HG03521 (cell line): ENCODE results near the gene HNRNPC.
"Not testable (repeated sequence)": the region's sequence is repeated elsewhere in the genome, so short reads cannot be mapped to it uniquely, and the experiment has no call there.

Experiments used
- ATAC-seq: cut with Tn5 transposase; IDR thresholded peaks from one replicate; pipeline ENCODE4 v1.9.1; 2021; ENCODE audit warnings: mild to moderate bottlenecking, moderate library complexity; ENCODE audit not compliant: unreplicated experiment

The HNRNPC gene

GRCh38 chr14:21269252-21270046 is at the start of gene HNRNPC:
Gene HNRNPC, minus strand, starts transcription at chr14:21269442. Its CDS starts 35,249 bp downstream, at chr14:21234193.
- ATAC-seq = peak; percentile 93

GRCh38 chr14:21317398-21317797 is 48.2 kb upstream of the HNRNPC start:
- ATAC-seq = no peak

- ATAC-seq = no peak
Measured at GRCh38 chr14:21313512-21313911, 44.3 kb upstream of the HNRNPC start.

- ATAC-seq = no peak
Measured at GRCh38 chr14:21311614-21312013, 42.4 kb upstream of the HNRNPC start.

GRCh38 chr14:21309956-21310355 is 40.7 kb upstream of the HNRNPC start:
- no peak for ATAC-seq

DNA sequence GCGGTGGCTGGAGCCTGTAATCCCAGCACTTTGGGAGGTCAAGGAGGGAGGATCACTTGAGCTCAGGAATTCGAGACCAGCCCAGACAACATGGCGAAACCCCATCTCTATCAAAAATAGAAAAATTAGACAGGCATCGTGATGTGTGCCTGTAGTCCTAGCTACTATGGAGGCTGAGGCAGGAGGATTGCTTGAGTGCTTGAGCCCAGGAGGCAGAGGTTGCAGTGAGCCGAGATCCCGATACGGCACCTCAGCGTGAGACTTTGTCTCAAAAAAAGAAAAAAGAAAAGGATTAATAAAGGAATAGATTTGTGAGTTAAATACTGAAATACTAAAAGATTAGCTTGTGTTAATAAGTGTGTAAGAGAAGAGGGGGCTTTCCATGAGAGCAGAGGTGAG is 40.0 kb upstream of the HNRNPC start:
- ATAC-seq = no peak

DNA sequence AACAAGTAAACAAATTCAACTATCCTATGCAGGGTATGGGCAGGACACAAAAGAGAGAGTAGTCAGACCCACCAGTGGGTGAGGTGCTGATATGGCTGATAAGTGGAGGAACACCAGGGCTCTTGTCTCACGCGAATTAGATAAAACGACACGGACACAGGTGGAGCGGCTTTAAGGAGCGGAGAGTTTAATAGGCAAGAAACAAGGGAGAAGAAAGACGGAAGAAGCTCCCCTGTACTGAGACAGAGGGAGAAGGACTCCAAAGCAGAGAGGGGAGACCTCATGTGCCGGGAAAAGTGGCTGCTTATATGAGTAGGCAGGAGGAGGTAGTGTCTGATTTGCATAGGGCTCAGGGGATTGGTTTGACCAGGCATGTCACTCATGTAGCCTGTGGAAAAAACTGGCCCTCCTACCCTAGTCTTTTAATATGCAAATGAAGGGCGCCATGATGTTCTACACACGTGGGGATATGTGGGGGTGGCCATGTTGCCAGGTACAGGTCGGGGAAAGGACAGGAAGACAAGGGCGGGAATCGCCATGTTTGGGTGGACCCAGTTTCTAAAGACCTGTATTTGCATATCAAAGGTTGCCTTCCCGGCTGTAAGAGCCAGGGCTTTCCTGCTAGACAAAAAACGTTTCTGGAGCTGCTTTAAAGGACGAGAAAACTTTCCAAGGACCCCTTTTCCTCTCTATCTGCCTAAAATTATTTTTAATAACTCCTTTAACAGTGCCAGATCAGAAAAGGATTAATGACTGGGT is 39.4 kb upstream of the HNRNPC start:
- peak; percentile 67 for ATAC-seq

- no peak for ATAC-seq
Measured at GRCh38 chr14:21308132-21308478, 38.9 kb upstream of the HNRNPC start.

- ATAC-seq = no peak
Measured at GRCh38 chr14:21307637-21308036, 38.4 kb upstream of the HNRNPC start.

GRCh38 chr14:21302836-21303140 is 33.5 kb upstream of the HNRNPC start:
- not testable (repeated sequence) for ATAC-seq

GRCh38 chr14:21302013-21302835 is 33.0 kb upstream of the HNRNPC start:
- no peak for ATAC-seq

- no peak for ATAC-seq
Measured at GRCh38 chr14:21300892-21301291, 31.6 kb upstream of the HNRNPC start.

GRCh38 chr14:21299562-21300130 is 30.4 kb upstream of the HNRNPC start:
- no peak for ATAC-seq

DNA sequence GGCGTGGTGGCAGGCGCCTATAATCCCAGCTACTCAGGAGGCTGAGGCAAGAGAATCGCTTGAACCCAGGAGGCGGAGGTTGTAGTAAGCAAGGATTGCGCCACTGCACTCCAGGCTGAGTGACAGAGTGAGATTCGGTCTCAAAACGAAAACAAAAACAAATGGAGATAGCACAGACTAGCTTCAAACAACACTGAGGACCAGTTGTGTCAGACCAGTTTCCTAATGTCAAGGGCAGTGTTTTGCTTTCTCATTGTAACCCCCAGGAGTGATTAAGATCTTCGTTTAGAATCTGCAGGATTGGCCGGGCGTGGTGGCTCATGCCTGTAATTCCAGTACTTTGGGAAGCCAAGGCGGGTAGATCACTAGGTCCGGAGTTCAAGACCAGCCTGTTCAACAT is 29.1 kb upstream of the HNRNPC start:
- no peak for ATAC-seq

DNA sequence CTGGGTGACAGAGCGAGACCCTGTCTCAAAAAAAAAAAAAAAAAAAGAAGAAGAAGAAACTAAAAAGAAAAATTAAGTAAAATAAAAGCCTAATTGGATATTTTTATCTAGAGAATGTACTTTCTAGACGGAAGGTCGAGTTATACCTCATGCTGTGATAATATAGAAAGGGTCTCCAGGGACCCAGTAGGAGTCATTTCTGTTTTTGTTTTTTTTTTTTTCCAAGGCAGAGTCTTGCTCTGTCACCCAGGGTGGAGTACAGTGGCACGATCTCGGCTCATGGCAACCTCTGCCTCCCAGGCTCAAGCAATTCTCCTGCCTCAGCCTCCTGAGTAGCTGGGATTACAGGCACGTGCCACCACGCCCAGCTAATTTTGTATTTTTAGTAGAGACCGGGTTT is 24.8 kb upstream of the HNRNPC start:
- not testable (repeated sequence) for ATAC-seq

DNA sequence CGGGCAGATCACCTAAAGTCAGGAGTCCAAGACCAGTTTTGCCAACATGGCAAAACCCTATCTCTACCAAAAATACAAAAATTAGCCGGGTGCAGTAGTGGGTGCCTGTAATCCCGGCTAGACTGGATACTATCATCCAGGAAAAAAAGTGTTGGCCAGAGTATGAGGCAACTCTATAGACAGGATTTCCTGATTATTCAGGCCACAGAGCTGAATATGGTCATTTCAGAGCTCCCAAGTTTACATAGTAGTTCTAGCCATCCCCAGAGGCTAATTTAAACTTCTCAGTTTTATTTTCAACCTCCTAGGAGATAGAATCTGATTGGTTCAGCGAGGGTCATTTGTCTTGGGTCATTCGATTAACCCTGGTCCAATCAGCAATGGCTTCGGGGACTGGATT is 17.9 kb upstream of the HNRNPC start:
- no peak for ATAC-seq

GRCh38 chr14:21286516-21286915 is 17.3 kb upstream of the HNRNPC start:
- ATAC-seq = not testable (repeated sequence)

DNA sequence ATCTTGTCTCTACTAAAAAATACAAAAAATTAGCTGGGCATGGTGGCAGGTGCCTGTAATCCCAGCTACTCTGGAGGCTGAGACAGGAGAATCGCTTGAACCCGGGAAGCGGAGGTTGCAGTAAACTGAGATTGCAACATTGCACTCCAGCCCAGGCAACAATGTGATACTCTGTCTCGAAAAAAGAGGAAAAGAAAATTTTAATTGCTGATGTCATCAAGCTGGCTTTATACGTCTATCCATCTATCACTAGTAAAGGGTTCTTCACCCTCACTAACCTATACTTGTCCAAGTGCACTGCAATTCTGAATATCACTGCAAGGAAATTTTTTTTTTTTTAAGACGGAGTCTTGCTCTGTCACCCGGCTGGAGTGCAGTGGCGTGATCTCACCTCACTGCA is 12.7 kb upstream of the HNRNPC start:
- not testable (repeated sequence) for ATAC-seq

GRCh38 chr14:21279783-21280182 is 10.5 kb upstream of the HNRNPC start, which contains the start of gene RPGRIP1:
Gene RPGRIP1, plus strand, starts transcription at chr14:21280083. Its CDS starts 7,894 bp downstream, at chr14:21287977.
- ATAC-seq = no peak

- ATAC-seq = no peak
Measured at GRCh38 chr14:21278632-21279031, 9.4 kb upstream of the HNRNPC start.

DNA sequence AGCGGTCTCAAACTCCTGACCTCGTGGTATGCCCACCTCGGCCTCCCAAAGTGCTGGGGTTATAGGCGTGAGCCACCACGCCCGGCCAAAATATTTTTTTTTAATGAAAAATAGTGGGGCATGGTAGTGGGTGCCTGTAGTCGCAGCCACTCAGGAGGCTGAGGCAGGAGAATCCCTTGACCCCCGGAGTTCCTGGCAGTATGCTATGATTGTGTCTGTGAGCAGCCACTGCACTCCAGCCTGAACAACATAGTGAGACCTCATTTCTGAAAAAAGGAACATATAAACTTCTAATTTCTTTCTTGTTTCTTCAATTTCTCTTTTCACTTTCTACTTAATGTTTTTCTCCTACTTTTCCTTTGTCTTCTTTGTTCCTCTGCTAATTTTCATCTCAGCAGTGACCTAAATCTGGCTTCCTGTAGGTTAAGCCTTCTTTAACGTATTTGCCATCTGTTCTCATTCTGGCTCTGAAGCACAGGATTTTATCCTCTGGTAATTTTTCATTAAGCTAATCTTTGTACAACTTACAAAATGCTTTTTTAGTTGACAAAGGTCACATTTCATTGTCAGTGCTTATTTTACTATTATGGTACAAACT is 6.1 kb upstream of the HNRNPC start:
- ATAC-seq = no peak
